Prostate gland (tissue), 2 donors: ENCODE results near the gene OR2T11. TPM values are rescaled to one million over a fixed set of nuclear protein-coding genes. Genes with fewer than 3 reads are reported as not detected.

Source experiments
- small RNA-seq, 2 donors: library from RNA; depleted of rRNA; stranded (forward); fragments of <200 nt; gene quantifications; one replicate each; pipeline ENCODE3, GENCODE V24; 2016
- total RNA-seq, 2 donors: library from RNA; depleted of rRNA; stranded (reverse); fragments of >200 nt; gene quantifications; one replicate each; pipeline ENCODE4 v1.1.0, GENCODE V29; 2016

The OR2T11 gene
- total RNA-seq, 2 donors from 2014 or later: not detected

Small RNA genes lying within 50 kb of the gene (small RNA-seq; reads per million reads assigned to genes)
- 0 reads per million in 2 donors for gene RF00019

Other genes with a start within 250 kb of the OR2T11 start
- gene OR2T1, start 232.0 kb downstream of the OR2T11 start, total RNA-seq: not detected
- not detected for gene OR2T2, start 189.5 kb downstream of the OR2T11 start, total RNA-seq
- gene OR2T3, start 161.7 kb downstream of the OR2T11 start, total RNA-seq: 1 to 10 TPM in 1 of 2 donors, not detected in 1; 1.5 TPM
- not detected for gene OR2T5, start 146.5 kb downstream of the OR2T11 start, total RNA-seq
- gene OR2G6, start 127.0 kb downstream of the OR2T11 start, total RNA-seq: under 1 TPM in 1 of 2 donors, not detected in 1; 0.34 TPM
- gene OR2T29, start 72.3 kb downstream of the OR2T11 start, total RNA-seq: not detected
- not detected for gene OR2T34, start 60.3 kb downstream of the OR2T11 start, total RNA-seq
- gene OR2T10, start 37.4 kb downstream of the OR2T11 start, total RNA-seq: not detected
- not detected for gene OR2T35, start 10.2 kb upstream of the OR2T11 start, total RNA-seq
- gene OR2T27, start 20.4 kb upstream of the OR2T11 start, total RNA-seq: not detected
- gene OR14I1, start 67.7 kb upstream of the OR2T11 start, total RNA-seq: not detected
- not detected for gene LYPD8, start 120.7 kb upstream of the OR2T11 start, total RNA-seq
- 10 to 100 TPM; 23.3 to 35.3 TPM for gene SH3BP5L, start 190.8 kb upstream of the OR2T11 start, total RNA-seq
- 10 to 100 TPM; 44.2 to 63.1 TPM for gene ZNF672, start 203.1 kb upstream of the OR2T11 start, total RNA-seq
- gene ZNF692, start 224.0 kb upstream of the OR2T11 start, total RNA-seq: 10 to 100 TPM; 65.0 to 99.7 TPM